ENCODE data around the gene VTCN1.

- TF ChIP-seq CTCF (IDR thresholded peaks at IDR 0.05) = no peak
- no peak for TF ChIP-seq POLR2A (IDR thresholded peaks at IDR 0.05; ENCODE audit: low read depth)
These were observed 21.8 kb downstream of the VTCN1 start for GRCh38 chr1:117188816-117189437.
